PFSK-1 (cell line): ENCODE data around the gene TEX2.

Source experiments
- FOXP2 ChIP-seq: optimal IDR thresholded peaks from 2 replicates; pipeline ENCODE3; 2011; ENCODE audit warnings: borderline replicate concordance, control low read depth, inconsistent platforms; ENCODE audit not compliant: insufficient read depth; ENCODE audit errors: extremely low read length, extremely low read depth
- POLR2AphosphoS5 ChIP-seq: IDR thresholded peaks from 2 replicates; pipeline ENCODE4 v1.6.1; 2012; ENCODE audit warnings: low read depth, mild to moderate bottlenecking, control low read depth, low read length, moderate library complexity
- REST ChIP-seq, 2 experiments: IDR thresholded peaks; 2 replicates each; pipeline versions ENCODE4 v1.6.1 to v1.8.0; 2011 to 2012; ENCODE audit warnings: low read depth in 2 of 2, low read length in 2 of 2, control low read depth in 1 of 2, inconsistent platforms in 1 of 2, mild to moderate bottlenecking in 1 of 2, moderate library complexity in 1 of 2; ENCODE audit not compliant: insufficient read depth in 1 of 2
- SIN3A ChIP-seq: IDR thresholded peaks from 2 replicates; pipeline ENCODE4 v1.6.1; 2012; ENCODE audit warnings: mild to moderate bottlenecking, low read length, moderate library complexity, borderline replicate concordance; ENCODE audit not compliant: insufficient read depth
- TAF1 ChIP-seq: IDR thresholded peaks from 2 replicates; pipeline ENCODE4 v1.6.1; 2012; ENCODE audit warnings: low read length, control low read depth, borderline replicate concordance; ENCODE audit not compliant: insufficient read depth

DNA sequence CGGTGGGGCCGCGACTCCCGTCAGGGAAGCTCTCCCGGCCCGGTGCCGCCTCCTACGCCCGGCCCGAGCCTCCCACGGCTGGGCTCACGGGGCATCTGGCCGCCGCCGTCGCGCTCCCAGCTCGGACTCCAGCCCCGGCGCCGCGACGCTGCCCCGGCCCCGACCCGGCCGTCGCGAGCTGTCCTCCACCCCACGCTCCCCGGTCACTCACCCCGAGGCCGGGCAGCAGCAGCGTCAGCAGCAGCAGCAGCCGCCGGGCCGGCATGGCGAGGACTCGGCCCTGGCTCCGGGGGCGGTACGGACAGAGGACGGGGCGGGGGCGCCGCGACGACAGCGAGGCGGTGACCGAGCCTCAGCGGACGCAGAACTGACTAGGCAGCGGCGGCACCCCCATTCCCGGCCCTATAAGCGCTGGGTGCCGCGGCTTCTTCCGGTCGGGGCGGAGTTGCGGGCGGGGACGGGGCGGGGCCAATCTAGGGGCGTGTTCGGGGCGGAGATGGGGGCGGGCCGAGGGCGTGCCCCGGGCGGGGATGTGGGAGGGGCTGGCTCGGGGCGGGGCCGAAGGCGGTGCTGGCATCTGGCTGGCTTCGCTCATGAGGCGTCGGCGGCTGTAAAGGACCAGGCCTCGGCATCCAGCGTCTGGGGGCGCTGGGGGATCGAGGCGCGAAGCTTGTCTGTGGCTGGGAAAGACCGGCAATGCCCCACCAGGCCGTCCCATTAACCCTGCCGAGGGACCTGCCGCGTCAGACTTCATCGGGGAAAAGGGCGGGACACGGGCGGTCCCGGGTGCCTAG, 133.1 kb downstream of the TEX2 start, which contains the start of gene ERN1:
- TF ChIP-seq SIN3A (0 out of 2 replicates have a peak, but pooled peaks have one; percentile 63), POLR2AphosphoS5 (peak; percentile 98), FOXP2 (peak; percentile 97), TAF1 (peak; percentile 93), REST (IDR thresholded peaks at IDR 0.05; ENCODE audit: insufficient read depth in 1 of 2, low read depth in 2 of 2, low read length in 2 of 2) (peak; percentile 16 to 43; a peak in 1 of 4 replicates)
